HG03025 (cell line): Measurements from ENCODE around the gene SRPK1.

Source experiments
- ATAC-seq: cut with Tn5 transposase; IDR thresholded peaks from one replicate; pipeline ENCODE4 v1.9.1; 2021; ENCODE audit warnings: mild to moderate bottlenecking, moderate library complexity; ENCODE audit not compliant: unreplicated experiment, low FRiP score

The SRPK1 gene

DNA sequence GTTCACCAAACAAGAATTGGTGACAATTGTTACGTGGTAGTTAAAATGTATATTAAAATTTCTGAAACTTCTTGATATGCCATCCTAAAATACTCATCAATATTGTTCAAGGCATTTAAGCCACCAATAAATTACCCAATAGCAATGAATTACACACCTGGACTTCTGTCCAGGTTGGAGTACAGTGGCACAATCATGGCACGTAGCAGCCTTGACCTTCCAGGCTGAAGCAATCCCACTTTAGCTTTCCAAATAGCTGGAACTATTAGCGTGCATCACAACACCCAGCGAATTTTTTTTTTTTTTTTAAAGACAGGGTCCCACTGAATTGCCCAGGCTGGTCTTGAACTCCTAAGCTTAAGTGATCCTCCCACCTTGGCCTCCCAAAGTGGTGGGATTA, 17.2 kb downstream of the SRPK1 start:
- ATAC-seq: no peak

DNA sequence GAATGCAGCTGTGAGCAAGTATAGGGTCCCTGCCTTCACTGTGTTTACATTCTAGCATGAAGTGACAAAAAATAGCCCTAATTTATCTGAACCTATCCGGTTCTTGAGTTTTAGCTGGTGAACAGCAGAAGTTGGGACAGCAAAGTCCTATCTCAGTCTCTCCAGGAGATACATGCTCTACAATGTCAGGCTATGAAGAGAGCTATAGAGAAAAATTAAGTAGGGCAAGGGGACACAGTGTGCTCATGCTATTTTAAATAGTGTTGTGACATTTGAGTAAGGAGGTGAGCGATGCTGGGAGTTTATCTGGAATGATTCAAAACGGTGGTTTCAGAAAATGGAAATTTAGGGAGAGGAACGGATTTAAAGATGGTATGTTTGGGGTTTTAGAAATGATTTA, 20.4 kb downstream of the SRPK1 start:
- no peak for ATAC-seq

DNA sequence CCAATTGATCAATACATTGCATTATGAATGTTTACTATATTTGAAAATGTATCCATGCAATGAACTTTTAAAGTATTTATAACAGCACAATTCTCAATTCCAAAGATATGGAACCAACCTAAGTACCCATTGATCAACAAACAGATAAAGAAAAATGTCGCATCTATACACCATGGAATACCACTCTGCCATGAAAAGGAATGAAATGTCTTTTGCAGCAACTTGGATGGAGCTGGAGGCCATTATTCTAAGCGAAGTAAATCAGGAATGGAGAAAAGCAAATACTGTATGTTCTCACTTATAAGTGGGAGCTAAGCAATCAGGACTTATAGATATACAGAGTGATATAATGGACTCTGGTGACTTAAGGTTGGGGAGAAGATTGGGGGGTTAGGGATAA, 22.9 kb downstream of the SRPK1 start:
- ATAC-seq: no peak

DNA sequence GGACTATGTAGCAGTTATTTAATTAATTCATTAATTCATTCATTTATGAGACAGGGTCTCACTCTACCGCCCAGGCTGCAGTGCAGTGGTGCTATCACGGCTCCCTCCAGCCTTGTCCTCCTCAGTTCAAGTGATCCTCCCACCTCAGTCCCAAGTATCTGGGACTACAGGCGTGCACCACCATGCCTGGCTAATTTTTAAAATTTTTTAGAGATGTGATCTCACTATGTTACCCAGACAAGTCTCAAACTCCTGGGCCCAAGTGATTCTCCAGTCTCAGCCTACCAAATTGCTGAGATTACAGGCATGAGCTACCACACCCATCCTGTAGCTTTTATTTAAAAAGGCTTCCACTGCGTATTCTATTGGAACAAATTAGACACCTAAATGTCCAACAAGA, 23.4 kb downstream of the SRPK1 start:
- no peak for ATAC-seq

DNA sequence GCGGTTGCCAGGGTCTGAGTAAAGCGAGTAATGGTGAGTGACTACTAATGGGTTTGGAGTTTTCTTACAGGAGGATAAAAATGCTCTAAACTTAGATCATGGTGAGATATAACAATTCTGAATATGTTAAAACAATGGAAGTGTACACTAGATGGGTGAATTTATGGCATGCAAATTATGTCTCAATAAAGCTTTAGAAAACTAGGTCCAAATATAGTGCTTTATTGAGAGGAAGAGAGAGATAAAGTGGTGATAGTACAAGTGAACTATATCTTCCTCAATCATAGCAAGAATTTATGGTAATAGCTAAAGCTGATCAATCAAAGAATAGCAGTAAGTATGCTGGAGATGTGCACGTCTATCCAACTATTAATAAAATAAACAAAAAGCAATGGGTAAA, 23.9 kb downstream of the SRPK1 start:
- no peak for ATAC-seq

DNA sequence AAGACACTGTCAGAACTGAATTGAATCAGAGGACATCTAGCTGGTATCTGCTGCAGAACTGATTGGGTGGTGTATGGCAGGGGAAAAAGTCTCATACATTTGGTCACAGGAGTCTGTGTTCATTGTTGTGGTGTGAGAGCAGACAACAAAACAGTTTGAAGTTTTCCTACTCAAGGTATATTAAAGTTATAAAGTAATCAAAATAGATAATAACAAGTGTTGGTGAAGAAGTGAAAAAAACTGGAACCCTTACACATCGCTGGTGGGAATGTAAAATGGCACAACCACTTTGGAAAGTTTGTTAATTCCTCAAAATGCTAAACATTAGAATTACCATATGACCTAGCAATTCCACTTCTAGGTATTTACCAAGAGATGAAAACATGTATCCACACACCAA, 24.7 kb downstream of the SRPK1 start:
- ATAC-seq: no peak

DNA sequence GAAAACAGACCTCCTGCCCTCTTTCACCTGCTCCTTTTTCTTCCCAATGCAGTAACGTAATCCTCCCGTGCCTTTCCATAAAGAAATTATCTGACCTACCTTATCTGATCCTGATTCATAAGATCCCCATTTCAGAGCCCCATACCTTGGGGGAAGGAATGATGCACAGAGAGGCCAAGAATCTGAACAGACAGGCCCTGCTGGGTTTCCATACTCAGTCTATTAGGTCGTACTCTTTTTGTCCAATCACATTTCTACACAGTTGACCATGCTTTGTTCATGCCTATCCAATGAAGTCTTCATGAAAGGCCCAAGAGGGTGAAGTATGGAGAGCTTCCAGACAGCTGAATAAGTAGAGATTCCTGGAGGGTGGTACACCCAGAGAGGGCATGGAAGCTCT, 25.3 kb downstream of the SRPK1 start:
- ATAC-seq: no peak

DNA sequence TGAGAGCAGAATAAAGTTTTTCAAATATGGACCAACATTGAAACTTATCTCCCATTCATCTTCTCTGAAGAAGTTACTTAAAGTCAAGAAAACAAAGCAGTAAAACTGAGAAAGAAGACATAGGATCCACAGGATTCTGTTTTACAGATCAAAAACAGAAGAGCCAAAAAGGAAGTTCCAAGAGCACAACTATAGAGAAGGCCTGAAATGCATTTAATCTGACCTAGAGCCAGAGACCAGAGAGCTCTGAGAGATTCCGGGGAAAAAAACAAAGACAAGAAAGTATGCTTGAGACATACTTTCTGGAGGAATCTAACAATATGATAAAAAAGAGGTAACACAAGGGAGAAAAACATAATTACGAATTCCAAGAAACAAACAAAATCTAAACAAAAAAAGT, 26.1 kb downstream of the SRPK1 start:
- ATAC-seq: no peak

DNA sequence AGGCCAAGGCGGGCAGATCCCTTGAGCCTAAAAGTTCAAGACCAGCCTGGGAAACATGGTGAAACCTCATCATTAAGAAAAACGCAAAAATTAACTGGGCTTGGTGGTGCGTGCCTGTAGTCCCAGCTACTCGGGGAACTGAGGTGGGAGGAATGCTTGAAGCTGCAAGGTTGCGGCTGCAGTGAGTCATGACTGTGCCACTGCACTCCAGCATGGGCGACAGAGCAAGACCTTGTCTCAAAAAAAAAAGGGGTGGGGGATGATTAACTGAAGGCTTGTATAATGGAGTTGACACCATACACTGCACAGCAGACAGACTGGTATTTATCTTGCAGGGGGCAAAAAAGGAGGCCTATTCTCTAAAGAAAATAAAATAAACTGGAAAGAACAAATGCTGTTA, 27.7 kb downstream of the SRPK1 start:
- no peak for ATAC-seq

DNA sequence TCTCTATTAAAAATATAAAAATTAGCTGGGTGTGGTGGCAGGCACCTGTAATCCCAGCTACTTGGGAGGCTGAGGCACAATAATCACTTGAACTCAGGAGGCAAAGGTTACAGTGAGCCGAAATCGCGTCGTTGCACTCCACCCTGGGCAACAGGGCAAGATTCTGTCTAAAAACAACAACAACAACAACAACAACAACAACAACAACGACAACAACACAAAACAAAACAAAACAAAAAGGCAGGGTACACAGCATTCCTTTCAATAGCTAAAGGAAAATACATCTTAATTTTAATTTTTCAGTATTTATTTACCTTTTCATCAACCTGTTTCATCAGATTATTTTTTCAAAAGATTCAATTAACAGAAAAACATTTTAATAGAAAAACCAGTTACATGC, 28.4 kb downstream of the SRPK1 start:
- no peak for ATAC-seq

DNA sequence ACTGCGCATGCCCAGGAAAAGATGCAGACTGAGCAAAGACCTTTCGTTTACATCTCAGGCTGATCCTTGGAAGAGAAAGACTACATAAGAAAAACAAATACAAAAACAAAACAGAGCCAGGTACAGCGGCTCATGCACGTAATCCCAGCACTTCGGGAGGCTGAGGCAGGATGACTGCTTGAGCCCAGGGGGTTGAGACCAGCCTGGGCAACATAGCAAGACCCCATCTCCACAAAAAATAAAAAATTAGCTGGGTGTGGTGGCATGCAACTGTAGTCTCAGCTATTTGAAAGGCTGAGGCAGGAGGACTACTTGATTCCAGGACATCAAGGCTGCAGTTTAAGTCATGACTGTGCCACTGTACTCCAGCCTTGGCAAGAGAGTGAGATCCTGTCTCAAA, 41.7 kb downstream of the SRPK1 start:
- no peak for ATAC-seq

DNA sequence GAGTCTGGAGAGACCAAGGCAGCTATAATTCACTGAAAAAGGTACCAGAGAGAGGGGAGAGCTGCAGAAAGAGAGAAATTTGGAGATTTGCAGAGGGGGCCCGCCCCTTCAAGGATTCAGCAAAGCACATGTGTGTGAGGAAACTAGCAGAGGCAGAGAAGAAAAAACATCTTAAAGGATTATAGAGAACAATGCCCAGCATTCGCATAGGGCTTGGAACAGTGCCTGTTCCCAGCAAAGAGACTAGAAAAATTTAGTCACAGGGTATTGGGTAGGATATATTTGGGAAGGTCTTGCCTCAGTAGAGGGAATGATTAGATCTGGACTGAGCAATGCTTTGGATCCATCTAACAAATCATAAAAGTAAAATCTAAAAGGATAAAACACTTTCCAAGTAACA, 44.0 kb downstream of the SRPK1 start:
- no peak for ATAC-seq

DNA sequence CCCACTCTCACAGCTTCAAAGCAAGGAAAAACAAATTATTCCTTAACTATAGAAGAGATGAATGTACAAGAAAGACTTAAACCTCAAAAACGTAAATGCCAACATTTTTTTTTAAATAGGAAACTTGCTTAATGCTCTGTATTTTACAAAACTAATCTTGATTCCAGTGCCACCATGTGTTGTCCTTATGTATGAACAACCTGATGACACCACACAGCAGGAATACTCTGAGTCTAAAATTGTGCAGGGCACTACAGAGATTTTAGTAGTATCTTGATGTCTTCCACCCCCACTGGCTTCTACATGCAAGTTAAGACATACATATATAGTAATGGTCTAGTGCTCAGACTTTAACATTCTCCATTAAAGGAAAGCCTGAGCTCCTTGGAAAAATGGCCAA, 46.2 kb downstream of the SRPK1 start:
- no peak for ATAC-seq

DNA sequence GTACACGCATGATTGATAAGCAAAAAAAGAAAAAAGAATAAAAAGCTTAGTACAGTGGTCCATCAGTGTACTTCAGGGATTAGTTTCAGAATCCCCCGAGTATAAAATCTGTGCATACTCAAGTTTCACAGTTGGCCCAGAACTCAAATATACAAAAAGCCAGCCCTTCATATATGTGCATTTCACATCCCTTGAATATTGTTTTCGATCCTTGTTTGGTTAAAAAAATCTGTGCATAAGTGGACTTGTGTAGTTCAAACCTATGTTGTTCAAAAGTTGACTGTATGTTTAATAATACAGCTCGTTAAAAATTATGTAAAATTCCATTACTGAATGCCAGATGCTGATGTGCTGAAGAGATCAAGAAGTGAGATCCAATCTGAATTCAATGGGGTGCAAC, 61.5 kb downstream of the SRPK1 start:
- no peak for ATAC-seq

DNA sequence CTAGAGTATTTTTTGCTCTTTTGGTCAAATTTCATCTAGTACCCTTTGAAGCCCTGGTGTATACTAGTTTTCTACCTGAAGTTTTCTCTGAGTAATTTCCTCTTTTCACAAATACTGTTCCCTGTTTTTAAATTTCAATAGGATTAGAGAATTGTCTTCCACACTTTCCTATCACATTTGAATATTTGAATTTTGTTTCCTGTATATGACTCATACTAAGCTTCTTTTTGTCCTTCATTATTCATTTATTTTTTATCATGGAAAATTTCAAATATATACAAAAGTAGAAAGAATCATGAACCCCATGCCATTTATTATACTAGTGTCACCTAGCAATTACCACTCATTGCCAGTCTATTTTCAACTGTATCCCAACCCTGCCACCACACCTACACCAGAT, 63.0 kb downstream of the SRPK1 start:
- ATAC-seq: no peak

DNA sequence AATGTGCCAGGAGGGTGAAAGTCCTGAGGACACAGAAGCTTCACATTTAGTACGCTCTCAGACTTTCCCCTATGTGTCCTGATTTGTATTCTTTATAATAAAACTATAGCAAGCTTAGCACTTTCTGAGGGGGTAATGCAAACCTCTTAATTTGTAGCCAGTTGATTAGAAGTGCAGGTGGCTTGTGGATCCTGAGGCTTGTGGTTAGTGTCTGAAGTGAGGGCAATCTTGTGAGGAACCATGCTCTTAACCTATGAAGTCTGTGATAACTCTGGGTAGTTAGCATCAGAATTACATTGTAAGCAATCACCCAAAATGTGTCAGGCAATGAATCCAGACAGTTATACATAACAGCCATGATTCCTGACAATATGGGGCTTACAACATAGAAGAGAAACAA, 64.6 kb downstream of the SRPK1 start:
- ATAC-seq: no peak

DNA sequence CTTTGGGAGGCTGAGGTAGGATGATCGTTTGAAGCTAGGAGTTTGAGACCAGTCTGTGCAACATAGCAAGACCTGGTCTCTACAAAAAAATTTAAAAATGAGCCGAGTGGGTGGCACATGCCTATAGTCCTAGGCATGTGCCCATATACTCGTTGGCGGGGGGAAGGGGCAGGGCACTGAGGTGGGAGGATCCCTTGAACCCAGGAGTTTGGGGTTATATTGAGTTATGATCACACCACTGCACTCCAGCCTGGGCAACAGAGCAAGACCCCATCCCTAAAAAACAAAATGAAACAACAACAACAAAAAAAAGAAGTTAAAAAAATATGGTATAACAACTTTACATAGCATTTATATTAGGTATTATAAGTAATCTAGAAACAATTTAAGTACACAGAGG, 67.9 kb downstream of the SRPK1 start:
- no peak for ATAC-seq

DNA sequence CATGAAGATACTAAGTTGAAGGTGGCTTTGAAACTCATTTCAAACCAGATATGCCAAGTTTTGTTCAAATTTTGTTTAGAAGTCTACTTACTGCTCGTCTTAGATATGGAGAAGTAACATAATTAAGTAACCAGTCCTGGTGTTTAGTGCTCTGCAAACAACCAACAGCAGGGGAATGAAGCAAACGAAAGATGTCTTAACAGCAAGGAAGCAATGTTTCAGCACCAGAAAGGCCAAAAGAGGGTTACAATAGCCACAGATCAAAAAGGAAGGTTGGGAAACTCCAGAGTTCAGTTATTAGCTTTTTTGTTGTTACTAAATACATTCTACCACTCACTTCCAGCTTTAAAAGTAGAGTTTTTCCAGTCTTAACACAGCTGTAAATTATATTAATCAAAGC, 70.7 kb downstream of the SRPK1 start:
- no peak for ATAC-seq

DNA sequence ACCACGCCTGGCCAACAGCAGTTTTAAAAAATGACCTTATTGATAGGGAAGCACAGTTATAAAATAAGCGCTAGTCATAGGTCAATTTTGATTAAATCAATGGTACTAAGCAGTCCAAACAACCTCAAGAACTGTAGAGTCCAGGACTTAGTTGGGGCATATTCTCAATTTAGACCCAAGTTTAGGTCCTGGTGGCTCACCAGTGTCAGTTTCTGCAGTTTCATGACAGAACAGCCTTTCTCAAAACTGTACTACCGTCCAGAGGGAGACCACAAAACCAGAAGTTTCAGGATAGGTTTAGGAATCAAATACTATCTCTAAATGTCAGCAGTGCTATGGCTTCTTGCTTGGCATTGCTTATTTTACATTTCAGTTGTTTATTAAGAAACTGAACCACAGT, 76.6 kb downstream of the SRPK1 start:
- no peak for ATAC-seq

DNA sequence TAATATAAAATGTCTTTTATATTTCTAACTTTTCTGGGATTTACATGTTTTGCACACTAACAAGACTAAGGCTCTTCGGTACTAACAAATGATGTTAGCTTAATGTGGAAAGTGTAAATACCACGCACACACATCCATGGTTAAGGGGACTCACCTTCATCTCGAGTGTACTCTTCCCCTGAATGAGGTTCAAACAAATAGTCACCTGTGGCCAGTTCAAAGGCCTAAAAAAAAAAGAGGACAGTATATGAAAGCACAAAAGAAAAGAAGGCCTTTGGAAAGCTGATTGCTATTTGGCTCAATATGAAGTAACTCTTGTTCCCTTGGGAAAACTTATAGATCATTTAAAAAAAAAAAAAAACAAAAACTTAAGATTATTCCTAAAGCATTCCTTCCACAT, 78.5 kb downstream of the SRPK1 start:
- ATAC-seq: no peak

DNA sequence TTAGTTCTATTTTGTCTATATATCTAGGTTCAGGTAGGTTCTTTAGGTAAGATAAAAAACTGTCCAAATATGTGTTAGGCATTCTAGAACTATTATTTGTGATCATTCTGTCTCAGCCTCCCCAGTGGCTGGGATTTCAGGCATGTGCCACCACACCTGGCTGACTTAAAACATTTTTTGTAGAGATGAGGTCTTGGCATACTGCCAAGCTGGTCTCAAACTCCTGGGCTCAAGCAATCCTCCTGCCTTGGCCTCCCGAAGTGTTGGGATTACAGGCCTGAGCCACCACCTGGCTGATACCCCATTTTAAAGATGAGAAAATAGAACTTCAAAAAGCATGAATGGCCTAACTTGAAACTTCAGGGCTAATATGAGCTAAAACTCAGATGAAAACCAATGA, 81.9 kb downstream of the SRPK1 start:
- no peak for ATAC-seq

DNA sequence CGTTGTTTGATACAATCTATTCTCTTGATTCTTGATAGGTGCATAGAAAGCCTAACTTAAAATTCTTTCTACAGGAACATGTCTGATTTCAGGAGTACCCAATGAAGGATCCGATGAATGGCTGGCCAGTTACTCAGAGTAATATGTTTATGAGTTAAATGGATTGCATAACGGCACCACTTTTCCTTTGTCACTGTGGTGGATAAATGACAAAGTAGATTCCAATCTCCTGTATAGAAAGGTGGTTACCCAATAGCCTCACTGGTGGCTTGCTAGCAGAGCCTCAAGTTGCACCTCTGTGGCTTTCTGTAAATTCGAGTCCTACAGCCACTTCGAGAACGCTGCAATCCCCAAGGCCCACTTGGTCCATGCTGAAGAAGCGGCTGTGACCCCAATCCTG, 87.4 kb downstream of the SRPK1 start:
- ATAC-seq: no peak

DNA sequence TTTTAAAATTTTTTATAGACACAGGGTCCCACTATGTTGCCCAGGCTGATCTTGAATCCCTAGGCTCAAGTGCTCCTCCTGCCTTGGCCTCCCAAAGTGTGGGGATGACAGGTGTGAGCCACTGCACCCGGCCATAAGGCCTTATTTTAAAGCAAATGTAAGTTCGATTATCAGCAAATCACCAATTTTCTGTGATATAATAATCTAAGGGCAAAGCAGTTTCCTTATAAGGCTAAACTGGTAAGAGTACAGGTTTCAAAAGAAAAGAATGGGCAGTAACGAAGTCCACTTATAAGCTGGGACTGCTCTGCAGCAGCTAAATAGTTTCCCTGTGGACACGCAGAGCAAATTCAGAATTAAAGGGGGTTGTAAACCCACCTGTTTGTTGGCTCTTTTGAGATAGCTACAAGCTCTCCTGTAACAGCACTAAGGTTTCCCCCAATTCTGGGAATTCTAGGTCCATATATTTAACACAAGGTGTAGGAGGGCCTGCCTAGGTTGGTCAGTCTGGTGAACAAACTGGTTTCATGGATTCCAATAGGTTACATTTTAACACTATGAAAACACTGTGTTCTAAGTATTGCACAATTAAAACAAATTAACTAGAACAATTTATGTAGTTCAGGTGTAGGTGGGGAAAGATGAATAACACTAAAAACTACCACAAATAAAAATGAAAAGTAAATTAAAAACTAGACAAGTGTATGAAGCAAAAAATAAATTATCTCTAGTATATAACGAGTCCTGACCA, 89.5 kb downstream of the SRPK1 start:
- ATAC-seq: no peak
